Frontal cortex (tissue), 4 donors: Measurements from ENCODE around the gene MS4A7. TPM values are rescaled to one million over a fixed set of nuclear protein-coding genes. Genes with fewer than 3 reads are reported as not detected.
"Not testable (repeated sequence)": the region's sequence is repeated elsewhere in the genome, so short reads cannot be mapped to it uniquely, and the experiment has no call there.

Experiments used
- DNase-seq, 2 donors: peaks; one replicate each; pipeline ENCODE4 v3.0.0; 2012; ENCODE audit warnings: low spot score in 2 of 2
- FAIRE-seq: peaks from 2 replicates; lab custom pipeline; 2012; peaks lifted over from hg19 to GRCh38; lab: Jason Lieb, UNC
- total RNA-seq: library from RNA; depleted of rRNA; stranded (reverse); fragments of >200 nt; gene quantifications from one replicate; pipeline ENCODE4 v1.2.3, GENCODE V29; 2014
- donor health status: control.
- donor health status: control.
- donor health status: control.

Gene MS4A7
- 1.2 TPM for total RNA-seq

GRCh38 chr11:60378354-60378753 lies at the start of gene MS4A7:
TSS of gene MS4A7 (plus strand) at chr11:60378532. CDS start at chr11:60383142, 4,610 bp downstream.
- no peak for DNase-seq
- no peak for FAIRE-seq

GRCh38 chr11:60332846-60333245 lies 45.5 kb upstream of the MS4A7 start:
- no peak for FAIRE-seq
- DNase-seq, result no peak

GRCh38 chr11:60334005-60334620 lies 44.2 kb upstream of the MS4A7 start:
- peak in 1 of 2 donors; percentile 16 for DNase-seq
- FAIRE-seq, result no peak

- DNase-seq (no peak), FAIRE-seq (no peak)
These were observed 41.5 kb upstream of the MS4A7 start for GRCh38 chr11:60336767-60337391.

- FAIRE-seq (no peak), DNase-seq (no peak)
These were observed 40.3 kb upstream of the MS4A7 start for GRCh38 chr11:60338053-60338452.

GRCh38 chr11:60339356-60339755 lies 39.0 kb upstream of the MS4A7 start:
- DNase-seq (no peak), FAIRE-seq (no peak)

- DNase-seq (no peak), FAIRE-seq (no peak)
These were observed 35.1 kb upstream of the MS4A7 start for GRCh38 chr11:60343094-60343704.

GRCh38 chr11:60344146-60344545 lies 34.2 kb upstream of the MS4A7 start:
- DNase-seq (no peak), FAIRE-seq (no peak)

- DNase-seq (no peak), FAIRE-seq (no peak)
These were observed 32.8 kb upstream of the MS4A7 start for GRCh38 chr11:60345489-60345888.

- no peak for DNase-seq
- FAIRE-seq, result no peak
These were observed 31.1 kb upstream of the MS4A7 start for GRCh38 chr11:60347084-60347797.

GRCh38 chr11:60348116-60348515 lies 30.2 kb upstream of the MS4A7 start:
- DNase-seq, result no peak
- no peak for FAIRE-seq

GRCh38 chr11:60349990-60350389 lies 28.3 kb upstream of the MS4A7 start:
- FAIRE-seq (no peak), DNase-seq (no peak)

GRCh38 chr11:60357771-60358170 lies 20.6 kb upstream of the MS4A7 start:
- DNase-seq (no peak), FAIRE-seq (no peak)

- DNase-seq, result no peak
- FAIRE-seq, result no peak
These were observed 17.7 kb upstream of the MS4A7 start for GRCh38 chr11:60360621-60361020.

- FAIRE-seq (no peak), DNase-seq (no peak)
These were observed 16.1 kb upstream of the MS4A7 start for GRCh38 chr11:60362241-60362640.

- DNase-seq (peak in 1 of 2 donors; percentile 40), FAIRE-seq (no peak)
These were observed 14.5 kb upstream of the MS4A7 start for GRCh38 chr11:60363542-60364470.

- not testable (repeated sequence) for DNase-seq, FAIRE-seq
These were observed 11.9 kb upstream of the MS4A7 start for GRCh38 chr11:60366262-60366904.

GRCh38 chr11:60367009-60367408 lies 11.3 kb upstream of the MS4A7 start:
- no peak for DNase-seq
- FAIRE-seq, result no peak

- no peak for FAIRE-seq
- no peak for DNase-seq
These were observed 10.4 kb upstream of the MS4A7 start for GRCh38 chr11:60367896-60368295.
